HG03469 (cell line): ENCODE data around the gene SEC61A1.

ENCODE experiments used
- ATAC-seq: cut with Tn5 transposase; IDR thresholded peaks from one replicate; pipeline ENCODE4 v1.9.1; 2021; ENCODE audit warnings: mild to moderate bottlenecking, moderate library complexity, moderate number of reproducible peaks; ENCODE audit not compliant: unreplicated experiment

The SEC61A1 gene

DNA sequence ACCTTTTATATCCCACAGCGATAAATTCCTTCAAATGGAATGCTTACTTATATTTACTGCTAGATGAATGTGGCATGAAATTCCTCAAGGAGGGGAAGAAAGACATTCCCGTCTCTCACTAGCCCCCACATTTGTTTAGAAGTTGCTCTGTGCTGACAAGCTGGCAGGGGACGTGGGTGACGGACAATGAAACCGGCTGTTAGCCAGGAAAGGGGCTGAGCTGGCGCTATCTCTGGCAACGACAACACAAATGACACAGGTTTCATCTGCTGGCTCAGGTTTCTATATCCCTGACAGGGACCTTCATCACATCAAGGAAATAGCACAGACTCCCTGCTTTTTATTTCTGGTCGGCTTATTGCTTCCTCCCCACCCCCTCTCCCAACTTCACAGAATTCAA, 55.6 kb downstream of the SEC61A1 start:
- ATAC-seq = no peak

DNA sequence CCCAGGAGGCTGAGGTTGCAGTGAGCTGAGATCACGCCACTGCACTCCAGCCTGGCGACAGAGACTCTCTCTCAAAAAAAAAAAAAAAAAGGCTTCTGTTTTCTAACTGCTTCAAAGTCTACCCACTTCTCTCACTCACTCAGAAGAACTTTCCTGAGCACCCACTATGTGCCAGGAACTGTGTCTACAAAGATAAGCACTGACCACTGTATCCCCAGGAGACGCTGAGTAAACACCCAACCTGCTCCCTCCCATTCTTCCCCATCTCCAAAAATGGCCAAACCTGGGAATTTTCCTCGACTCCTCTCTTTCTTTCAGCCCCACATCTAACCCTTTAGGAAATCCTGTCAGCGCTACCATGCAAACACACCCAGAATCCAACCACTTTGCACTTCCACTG, 58.9 kb downstream of the SEC61A1 start:
- ATAC-seq = no peak

DNA sequence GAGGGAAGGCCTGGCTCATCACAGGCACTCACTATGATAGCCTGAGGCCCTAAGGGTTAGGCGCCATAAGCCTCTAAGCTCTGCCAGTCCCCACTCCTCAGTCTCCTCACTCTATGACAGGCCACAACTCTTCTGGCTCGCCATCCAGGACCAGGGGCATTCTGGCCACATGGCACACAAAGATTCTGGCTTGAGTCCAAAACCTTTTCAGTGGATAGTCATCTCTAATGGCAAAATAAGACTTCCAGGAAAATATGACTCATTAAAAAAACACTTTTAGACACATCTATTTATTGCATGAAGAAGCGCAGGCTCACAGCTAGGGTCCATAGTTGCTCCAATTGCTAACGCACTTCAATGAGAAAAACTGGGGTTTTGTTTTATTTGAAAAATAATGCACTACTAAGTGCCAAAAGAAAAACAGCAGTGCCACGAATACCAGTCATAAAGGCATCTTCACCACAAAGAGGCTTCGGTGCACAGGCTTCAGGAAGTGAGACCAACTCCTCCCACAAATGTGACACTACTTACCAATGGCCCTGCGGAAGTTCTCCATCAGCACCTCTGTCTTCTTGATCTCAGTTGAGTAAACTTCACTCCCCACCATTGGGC, 60.2 kb downstream of the SEC61A1 start:
- no peak for ATAC-seq

DNA sequence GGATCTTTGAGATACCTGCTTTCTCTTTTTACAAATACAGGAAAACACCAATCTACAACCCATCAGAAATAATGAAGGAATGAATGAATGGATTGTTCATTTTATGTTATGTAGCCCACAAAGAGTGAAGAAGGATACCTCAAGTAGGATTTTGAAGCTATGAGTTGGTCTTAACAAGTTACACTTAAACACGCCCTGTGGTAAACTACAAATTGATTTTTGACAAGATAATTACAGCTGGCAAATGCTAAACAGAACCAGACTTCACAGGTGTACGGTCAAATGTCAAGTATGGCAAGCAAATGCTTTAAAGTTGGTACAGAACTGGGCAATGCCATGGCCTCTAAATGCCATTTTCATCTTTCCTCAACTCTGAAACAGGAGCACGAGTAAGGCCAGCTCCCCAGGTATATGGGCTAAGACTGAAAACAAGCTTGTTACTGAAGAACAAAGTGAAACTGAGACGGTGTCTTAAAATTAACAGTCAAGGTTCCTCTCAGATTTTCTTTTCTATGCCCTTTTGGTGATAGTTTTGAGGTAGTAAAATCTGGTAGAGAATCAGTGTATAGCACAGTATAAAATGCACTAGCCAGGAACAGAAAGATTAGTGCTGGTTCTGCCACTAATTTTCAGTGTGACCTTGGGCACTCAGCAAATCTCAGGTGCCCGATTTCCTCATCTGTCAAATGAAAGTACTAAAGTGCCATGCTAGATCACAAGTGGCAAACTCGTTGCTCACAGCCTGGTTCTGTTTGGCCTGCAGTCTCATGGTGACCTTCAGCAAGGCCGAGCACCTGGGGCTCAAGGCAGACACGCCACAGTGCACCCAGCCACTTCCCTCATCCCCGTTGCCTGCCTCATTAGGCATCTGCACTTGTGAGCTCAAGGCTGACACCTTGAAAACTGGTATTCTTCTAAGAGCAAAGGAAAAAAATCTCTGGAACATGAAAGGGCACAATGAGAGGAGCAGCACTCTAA, 61.9 kb downstream of the SEC61A1 start:
- ATAC-seq = no peak
